WI38 (cell line): ENCODE measurements around the gene SYT8.

Experiments used
- H3K4me3 ChIP-seq: 2 replicates; pipeline ENCODE4 v1.5.1; 2011; ENCODE audit warnings: low read depth, mild to moderate bottlenecking, control low read depth, low read length
- TF ChIP-seq, protein P1 (sequence below): IDR thresholded peaks from 2 replicates; pipeline ENCODE4 v1.5.1; 2012; ENCODE audit warnings: low read depth, mild to moderate bottlenecking, control low read depth, low read length

The SYT8 gene, protein sequence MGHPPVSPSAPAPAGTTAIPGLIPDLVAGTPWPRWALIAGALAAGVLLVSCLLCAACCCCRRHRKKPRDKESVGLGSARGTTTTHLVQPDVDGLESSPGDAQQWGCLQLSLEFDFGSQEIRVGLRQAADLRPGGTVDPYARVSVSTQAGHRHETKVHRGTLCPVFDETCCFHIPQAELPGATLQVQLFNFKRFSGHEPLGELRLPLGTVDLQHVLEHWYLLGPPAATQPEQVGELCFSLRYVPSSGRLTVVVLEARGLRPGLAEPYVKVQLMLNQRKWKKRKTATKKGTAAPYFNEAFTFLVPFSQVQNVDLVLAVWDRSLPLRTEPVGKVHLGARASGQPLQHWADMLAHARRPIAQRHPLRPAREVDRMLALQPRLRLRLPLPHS

DNA sequence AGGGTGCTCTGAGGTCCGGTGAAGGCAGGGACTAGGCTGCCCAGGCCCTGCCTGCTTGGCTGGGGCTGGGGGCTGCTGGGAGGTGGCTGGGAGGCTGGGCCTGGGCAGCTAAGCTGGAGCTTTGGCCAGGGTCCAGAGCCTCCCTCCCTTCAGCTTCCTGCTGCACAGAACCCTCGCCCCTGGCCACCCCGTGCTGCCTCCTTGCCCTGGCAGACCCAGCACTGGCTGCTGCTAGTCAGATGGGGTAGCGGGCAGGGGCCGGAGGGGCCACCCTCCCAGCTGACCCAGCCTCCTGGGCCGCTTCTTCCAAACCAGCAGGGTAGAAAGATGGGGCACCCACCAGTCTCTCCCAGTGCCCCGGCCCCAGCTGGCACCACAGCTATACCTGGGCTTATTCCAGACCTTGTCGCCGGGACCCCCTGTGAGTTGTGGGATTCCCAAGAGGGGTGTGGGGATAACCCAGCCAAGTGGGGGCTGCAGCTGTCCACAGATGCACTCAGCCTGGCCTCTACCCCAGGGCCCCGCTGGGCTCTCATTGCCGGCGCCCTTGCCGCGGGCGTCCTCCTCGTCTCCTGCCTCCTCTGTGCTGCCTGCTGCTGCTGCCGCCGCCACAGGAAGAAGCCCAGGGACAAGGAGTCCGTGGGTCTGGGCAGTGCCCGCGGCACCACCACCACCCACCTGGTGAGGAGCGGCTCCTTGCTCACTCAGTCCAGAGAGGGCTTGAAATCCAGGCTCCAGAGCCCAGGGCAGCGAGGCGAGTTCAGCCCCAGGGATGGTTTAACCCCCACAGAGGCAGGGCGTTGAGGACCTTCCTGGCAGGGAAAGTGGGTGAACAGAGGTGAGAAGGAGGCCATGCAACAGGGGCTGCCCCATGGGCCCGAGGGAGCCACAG, at the start of gene SYT8:
TSS of gene SYT8 (plus strand) at position 212 of the 892 bp plus-strand sequence. CDS start at position 328, 116 bp downstream.
- TF ChIP-seq, protein P1, sequence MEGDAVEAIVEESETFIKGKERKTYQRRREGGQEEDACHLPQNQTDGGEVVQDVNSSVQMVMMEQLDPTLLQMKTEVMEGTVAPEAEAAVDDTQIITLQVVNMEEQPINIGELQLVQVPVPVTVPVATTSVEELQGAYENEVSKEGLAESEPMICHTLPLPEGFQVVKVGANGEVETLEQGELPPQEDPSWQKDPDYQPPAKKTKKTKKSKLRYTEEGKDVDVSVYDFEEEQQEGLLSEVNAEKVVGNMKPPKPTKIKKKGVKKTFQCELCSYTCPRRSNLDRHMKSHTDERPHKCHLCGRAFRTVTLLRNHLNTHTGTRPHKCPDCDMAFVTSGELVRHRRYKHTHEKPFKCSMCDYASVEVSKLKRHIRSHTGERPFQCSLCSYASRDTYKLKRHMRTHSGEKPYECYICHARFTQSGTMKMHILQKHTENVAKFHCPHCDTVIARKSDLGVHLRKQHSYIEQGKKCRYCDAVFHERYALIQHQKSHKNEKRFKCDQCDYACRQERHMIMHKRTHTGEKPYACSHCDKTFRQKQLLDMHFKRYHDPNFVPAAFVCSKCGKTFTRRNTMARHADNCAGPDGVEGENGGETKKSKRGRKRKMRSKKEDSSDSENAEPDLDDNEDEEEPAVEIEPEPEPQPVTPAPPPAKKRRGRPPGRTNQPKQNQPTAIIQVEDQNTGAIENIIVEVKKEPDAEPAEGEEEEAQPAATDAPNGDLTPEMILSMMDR: no peak
- H3K4me3 ChIP-seq: no peak within 1 kb of the TSS

DNA sequence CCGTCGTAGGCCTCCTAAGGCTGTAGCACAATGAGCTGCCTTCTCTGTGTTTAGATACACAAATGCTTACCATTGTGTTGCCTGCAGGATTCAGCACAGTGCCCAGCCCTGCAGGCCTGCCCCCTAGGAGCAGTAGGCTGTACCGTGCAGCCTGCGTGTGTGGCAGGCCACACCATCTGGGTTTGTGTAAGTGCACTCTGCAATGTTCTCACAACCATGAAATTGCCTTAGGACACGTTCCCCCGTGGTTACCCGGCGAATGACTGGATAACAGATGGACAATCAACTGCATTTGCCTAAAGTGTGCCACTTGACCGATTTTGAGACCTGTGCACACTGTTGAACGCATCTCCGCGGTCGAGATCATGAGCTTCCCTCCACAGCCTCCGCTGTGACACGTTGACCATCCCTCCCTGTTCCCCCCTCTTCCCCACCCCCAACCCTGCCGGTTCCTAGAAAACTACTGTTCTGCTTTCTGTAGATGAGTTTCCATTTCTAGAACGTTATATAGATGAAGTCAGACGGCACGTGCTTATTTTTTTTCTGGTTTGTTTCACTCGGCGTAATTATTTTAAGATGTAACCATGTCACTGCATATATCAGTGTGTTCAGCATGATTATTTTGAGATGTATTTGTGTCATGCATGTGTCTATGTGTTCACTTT, 48.9 kb upstream of the SYT8 start:
- TF ChIP-seq, protein P1: no peak
- H3K4me3 ChIP-seq: no peak overlapping the region

DNA sequence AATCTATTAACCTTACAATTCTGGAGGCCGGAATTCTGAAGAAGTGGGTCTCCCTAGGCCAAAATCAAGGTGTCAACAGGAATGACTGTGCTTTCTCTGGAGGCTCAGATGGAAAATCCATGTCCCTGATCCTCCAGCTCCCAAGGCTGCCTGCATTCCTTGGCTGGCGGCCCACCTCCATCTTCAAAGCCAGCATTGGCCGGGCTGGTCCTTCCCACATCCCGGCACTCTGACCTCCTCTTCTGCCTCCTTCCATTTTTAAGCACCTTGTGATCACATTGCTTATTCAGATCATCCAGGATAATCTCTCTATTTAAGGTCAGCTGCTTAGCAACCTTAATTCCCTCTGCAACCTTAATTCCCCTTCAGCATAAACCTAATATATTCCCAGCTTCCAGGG, 48.3 kb upstream of the SYT8 start:
- H3K4me3 ChIP-seq: no peak overlapping the region
- TF ChIP-seq, protein P1: no peak

DNA sequence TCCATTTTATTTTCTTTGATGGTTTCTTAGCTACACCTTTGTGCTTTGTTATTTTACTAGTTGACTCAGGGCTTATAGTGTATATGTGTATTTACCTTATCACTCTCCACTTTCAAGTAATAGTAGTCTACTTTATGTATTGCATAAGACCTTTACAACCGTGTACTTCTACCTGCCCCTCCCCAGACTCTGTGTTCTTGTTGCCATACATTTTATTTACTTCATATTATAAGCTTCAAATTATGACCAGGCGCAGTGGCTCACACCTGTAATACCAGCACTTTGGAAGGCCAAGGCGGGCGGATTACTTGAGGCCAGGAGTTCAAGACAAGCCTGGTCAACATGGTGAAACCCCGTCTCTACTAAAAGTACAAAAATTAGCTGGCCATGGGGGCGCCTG, 42.9 kb upstream of the SYT8 start:
- H3K4me3 ChIP-seq: no peak overlapping the region
- TF ChIP-seq, protein P1: no peak

DNA sequence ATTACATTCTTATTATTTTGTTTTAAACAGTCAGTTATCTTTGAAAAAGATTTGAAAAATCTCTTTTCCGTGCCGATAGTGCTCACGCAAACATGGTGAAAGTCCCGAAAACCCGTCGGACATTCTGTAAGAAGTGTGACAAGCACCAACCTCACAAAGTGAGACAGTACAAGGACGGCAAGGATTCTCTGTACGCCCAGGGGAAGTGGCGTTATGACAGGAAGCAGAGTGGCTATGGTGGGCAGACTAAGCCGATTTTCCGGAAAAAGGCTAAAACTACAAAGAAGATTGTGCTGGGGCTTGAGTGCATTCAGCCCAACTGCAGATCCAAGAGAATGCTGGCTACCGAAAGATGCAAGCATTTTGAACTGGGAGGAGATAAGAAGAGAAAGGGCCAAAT, 42.3 kb upstream of the SYT8 start:
- TF ChIP-seq, protein P1: no peak
- no peak overlapping the region for H3K4me3 ChIP-seq

DNA sequence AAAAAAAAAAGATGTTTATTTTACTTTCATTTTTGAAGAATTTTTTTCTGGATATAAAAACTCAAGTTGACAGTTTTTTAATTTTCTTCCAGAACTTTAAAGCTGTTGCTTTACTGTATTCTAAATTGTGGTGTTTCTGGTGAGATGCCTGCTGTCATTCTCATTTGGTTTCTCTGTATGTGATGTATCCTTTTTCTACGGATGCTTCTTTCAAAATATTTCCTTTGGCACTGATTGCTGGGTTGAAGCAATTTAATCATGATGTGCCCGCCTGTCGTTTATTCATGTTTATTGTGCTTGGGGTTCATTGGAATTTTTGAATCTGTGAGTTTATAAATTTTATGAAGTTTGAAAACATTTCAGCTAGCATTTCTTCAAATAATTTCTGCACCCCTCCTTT, 41.7 kb upstream of the SYT8 start:
- TF ChIP-seq, protein P1: no peak
- H3K4me3 ChIP-seq: no peak overlapping the region
